ENCODE results near the gene KCNJ10. TPM values are rescaled to one million over a fixed set of nuclear protein-coding genes. Genes with fewer than 3 reads are reported as not detected.

KCNJ10 gene
- total RNA-seq, 1 donor from 2014 or later, result not detected

DNA sequence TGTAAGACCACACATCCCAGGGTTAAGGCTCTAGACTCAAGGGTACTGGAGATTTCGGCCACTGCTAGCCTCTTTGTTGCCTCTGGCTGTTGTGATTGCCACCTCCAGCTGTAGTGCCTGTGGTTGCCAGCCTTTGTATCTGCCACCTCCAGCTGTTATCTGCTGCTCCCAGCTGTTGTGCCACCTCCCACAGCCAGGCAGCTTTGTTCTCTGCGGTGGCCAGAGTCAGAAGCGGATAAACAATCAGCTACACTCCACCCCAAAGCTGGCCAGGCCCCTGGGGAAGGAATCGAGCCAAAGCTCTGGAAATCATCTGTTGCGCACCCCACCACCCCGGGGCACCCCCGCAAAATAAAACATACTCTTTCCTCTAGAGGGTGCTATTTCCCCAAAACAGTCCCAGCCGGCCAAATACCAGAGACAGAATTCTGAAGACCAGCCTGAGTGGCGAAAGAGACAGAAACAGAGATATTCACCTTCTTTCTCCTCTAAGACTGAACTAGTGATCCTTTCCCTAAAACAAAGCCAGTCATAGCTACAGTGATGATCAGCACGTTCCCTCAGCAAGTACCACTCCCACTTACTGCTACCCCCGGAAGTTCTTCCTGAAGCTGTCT, 23.4 kb downstream of the KCNJ10 start:
- no peak overlapping the region for H3K27ac ChIP-seq
- peak overlapping the region; percentile 13 to 46 for H3K4me3 ChIP-seq
- H3K36me3 ChIP-seq, result no peaks in the 10 kb centered on the region
- H3K4me1 ChIP-seq, result peaks cover 0 to 7% of the 10 kb centered on the region in 2 donors
- H3K27me3 ChIP-seq, result no peaks in the 10 kb centered on the region
- intact Hi-C loops (cut with DNase I), result loop anchor here (5.0 kb wide), 1 partner anchor 36 kb away; the partner anchor contains the start of gene KCNJ9
- no peaks in the 10 kb centered on the region for H3K9me3 ChIP-seq
- peak in 1 of 2 donors; percentile 67 for DNase-seq (ENCODE audit: low spot score in 2 of 2)
- TF ChIP-seq, protein P1, sequence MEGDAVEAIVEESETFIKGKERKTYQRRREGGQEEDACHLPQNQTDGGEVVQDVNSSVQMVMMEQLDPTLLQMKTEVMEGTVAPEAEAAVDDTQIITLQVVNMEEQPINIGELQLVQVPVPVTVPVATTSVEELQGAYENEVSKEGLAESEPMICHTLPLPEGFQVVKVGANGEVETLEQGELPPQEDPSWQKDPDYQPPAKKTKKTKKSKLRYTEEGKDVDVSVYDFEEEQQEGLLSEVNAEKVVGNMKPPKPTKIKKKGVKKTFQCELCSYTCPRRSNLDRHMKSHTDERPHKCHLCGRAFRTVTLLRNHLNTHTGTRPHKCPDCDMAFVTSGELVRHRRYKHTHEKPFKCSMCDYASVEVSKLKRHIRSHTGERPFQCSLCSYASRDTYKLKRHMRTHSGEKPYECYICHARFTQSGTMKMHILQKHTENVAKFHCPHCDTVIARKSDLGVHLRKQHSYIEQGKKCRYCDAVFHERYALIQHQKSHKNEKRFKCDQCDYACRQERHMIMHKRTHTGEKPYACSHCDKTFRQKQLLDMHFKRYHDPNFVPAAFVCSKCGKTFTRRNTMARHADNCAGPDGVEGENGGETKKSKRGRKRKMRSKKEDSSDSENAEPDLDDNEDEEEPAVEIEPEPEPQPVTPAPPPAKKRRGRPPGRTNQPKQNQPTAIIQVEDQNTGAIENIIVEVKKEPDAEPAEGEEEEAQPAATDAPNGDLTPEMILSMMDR (IDR thresholded peaks at IDR 0.05), result peak; percentile 55 to 70 (median 58)

DNA sequence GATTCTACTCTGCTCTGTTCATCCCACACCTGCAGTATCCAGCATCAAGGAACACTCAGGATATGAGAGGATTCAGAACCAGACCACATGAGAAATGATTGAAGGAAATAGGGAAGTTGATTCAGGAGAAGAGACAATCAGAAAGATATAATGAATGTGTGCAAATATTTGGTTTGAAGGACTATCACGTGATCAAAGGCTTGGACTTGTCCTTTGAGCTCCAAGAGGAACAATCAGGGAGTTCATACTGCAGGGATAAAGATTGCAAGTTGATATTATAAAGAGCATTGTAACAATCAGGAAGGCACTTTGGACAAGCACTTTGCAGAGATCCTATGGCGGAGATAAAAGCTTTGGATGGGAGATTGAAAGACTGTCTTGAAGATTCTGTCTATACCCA, 24.3 kb downstream of the KCNJ10 start:
- Histone ChIP-seq H3K4me1 (peaks cover 0 to 7% of the 10 kb centered on the region in 2 donors), H3K36me3 (no peaks in the 10 kb centered on the region), H3K27ac (no peak overlapping the region), H3K27me3 (no peaks in the 10 kb centered on the region), H3K4me3 (no peak overlapping the region), H3K9me3 (no peaks in the 10 kb centered on the region)
- no peak for DNase-seq (ENCODE audit: low spot score in 2 of 2)
- intact Hi-C loops (cut with DNase I), result loop anchor here (5.0 kb wide), 1 partner anchor 37 kb away; the partner anchor contains the start of gene KCNJ9
- TF ChIP-seq, protein P1 (IDR thresholded peaks at IDR 0.05), result no peak

GRCh38 chr1:160043543-160043942, 26.4 kb downstream of the KCNJ10 start:
- TF ChIP-seq, protein P1 (IDR thresholded peaks at IDR 0.05), result no peak
- intact Hi-C loops (cut with DNase I), result no loop called here
- H3K27me3 ChIP-seq, result no peaks in the 10 kb centered on the region

GRCh38 chr1:160040476-160040875, 29.5 kb downstream of the KCNJ10 start:
- intact Hi-C loops (cut with DNase I), result no loop called here
- H3K9me3 ChIP-seq, result no peaks in the 10 kb centered on the region
- H3K27me3 ChIP-seq, result no peaks in the 10 kb centered on the region
- H3K36me3 ChIP-seq, result no peaks in the 10 kb centered on the region
- TF ChIP-seq, protein P1 (IDR thresholded peaks at IDR 0.05), result no peak
- no peak for DNase-seq (ENCODE audit: low spot score in 2 of 2)
- H3K27ac ChIP-seq, result no peak overlapping the region
- H3K4me1 ChIP-seq, result no peaks in the 10 kb centered on the region
- no peak overlapping the region for H3K4me3 ChIP-seq

More at GRCh38 chr1:160043543-160043942, 26.4 kb downstream of the KCNJ10 start:
- no peak overlapping the region for H3K4me3 ChIP-seq
- no peaks in the 10 kb centered on the region for H3K9me3 ChIP-seq
- H3K4me1 ChIP-seq, result peaks cover 0 to 7% of the 10 kb centered on the region in 2 donors
- DNase-seq (ENCODE audit: low spot score in 2 of 2), result no peak
- H3K36me3 ChIP-seq, result no peaks in the 10 kb centered on the region
- H3K27ac ChIP-seq, result no peak overlapping the region

DNA sequence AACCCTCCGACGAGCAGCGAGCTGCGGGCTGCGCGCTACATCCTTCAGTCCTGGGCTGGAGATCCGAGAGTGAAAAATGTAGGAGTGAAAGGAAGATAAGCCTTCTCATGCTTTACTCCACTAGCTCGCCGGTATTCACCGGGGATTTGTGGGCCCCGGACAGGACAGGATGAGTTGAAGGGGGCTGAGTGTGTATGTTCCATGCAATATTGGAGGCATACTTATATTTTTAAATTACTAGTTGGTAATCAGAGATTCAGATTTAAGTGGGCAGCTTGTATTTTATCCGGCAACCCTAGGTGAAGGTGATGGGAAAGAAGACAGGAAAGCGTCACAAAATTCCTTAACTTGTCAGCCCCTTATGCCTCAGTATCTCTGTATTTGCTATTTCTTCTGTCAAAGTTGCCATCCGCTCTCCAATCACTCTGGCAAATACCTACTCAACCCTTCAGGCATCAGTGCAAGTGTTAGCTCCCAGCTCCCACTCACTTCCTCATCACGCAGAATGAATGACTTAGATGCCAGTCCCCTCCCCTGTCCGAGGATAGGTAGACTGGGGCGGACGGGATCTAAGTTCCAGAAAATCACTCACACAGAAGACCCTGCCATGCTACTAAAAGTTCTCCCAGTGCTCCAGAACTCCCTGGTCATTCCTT, 37.7 kb downstream of the KCNJ10 start:
- no peak for DNase-seq (ENCODE audit: low spot score in 2 of 2)
- Histone ChIP-seq H3K4me3 (peak overlapping the region; percentile 78 to 82), H3K27me3 (no peaks in the 10 kb centered on the region), H3K9me3 (no peaks in the 10 kb centered on the region), H3K4me1 (peaks cover 0 to 9% of the 10 kb centered on the region in 2 donors), H3K36me3 (no peaks in the 10 kb centered on the region), H3K27ac (peak overlapping the region; percentile 37 to 71)
- TF ChIP-seq, protein P1 (IDR thresholded peaks at IDR 0.05), result no peak
- intact Hi-C loops (cut with DNase I), result loop anchor here (2.0 to 5.0 kb wide), 3 partner anchors 55 to 251 kb away; partner anchors contain the start of genes DCAF8 and DUSP23

Data from ascending aorta (tissue), 2 donors.